Colonic mucosa (tissue), 4 donors: ENCODE data around the gene HS3ST3A1. TPM values are rescaled to one million over a fixed set of nuclear protein-coding genes. Genes with fewer than 3 reads are reported as not detected.

ENCODE experiments used
- DNase-seq: peaks from one replicate; pipeline ENCODE4 v3.0.0-alpha.2; 2020
- H3K27ac ChIP-seq: fragments of 200-600 bp; one replicate; pipeline ENCODE4 v1.8.0; 2021
- H3K27me3 ChIP-seq: fragments of 200-600 bp; one replicate; pipeline ENCODE4 v1.8.0; 2021
- H3K36me3 ChIP-seq: fragments of 200-600 bp; one replicate; pipeline ENCODE4 v1.8.0; 2021
- H3K4me1 ChIP-seq: fragments of 200-600 bp; one replicate; pipeline ENCODE4 v1.8.0; 2021; ENCODE audit warnings: mild to moderate bottlenecking
- H3K4me3 ChIP-seq: fragments of 200-600 bp; one replicate; pipeline ENCODE4 v1.8.0; 2021
- H3K9ac ChIP-seq, 2 donors: one replicate each; pipeline ENCODE4 v1.7.0; 2013; ENCODE audit warnings: control low read depth in 2 of 2, low read depth in 2 of 2, low read length in 2 of 2
- H3K9me3 ChIP-seq: fragments of 200-600 bp; one replicate; pipeline ENCODE4 v1.8.0; 2021
- CTCF ChIP-seq: fragments of 200-600 bp; IDR thresholded peaks from one replicate; pipeline ENCODE4 v1.8.0; 2022; ENCODE audit warnings: antibody characterized with exemption, mild to moderate bottlenecking
- intact Hi-C: fragments of 100-400 bp; cut with DNase I; formaldehyde crosslinking; loops from one replicate; pipeline ENCODE4 v1.14.1; 2022
- total RNA-seq, 2 donors: library from RNA; stranded (reverse); fragmentation: NEBNext Ultra II Directional in 1 of 2; extraction: Animal tissue kit (Norgen Biotek cat#: 25700) in 1 of 2; gene quantifications; one replicate each; pipeline ENCODE4 v1.2.1, GENCODE V29; 2021
- donor health status: healthy.
- donor health status: DM: no; HTN: no; CAD: no.
- donor health status: DM: no; HTN: no; CAD: no.

Gene HS3ST3A1
- total RNA-seq, 2 donors from 2014 or later, result 0.48 to 0.91 TPM

- Histone ChIP-seq H3K27me3 (no peaks in the 10 kb centered on the region), H3K4me1 (no peaks in the 10 kb centered on the region), H3K36me3 (no peaks in the 10 kb centered on the region), H3K4me3 (no peak overlapping the region), H3K9ac (no peak overlapping the region), H3K9me3 (no peaks in the 10 kb centered on the region), H3K27ac (no peak overlapping the region)
- TF ChIP-seq CTCF, result no peak
- intact Hi-C loops, result no loop called here
- DNase-seq, result peak; percentile 18
These were observed 40.0 kb downstream of the HS3ST3A1 start for GRCh38 chr17:13561606-13562270.

GRCh38 chr17:13560935-13561334, 40.8 kb downstream of the HS3ST3A1 start:
- no peaks in the 10 kb centered on the region for H3K36me3 ChIP-seq
- intact Hi-C loops, result no loop called here
- no peak for TF ChIP-seq CTCF

GRCh38 chr17:13558588-13558987, 43.1 kb downstream of the HS3ST3A1 start:
- Histone ChIP-seq H3K9ac (no peak overlapping the region), H3K36me3 (no peaks in the 10 kb centered on the region), H3K4me1 (no peaks in the 10 kb centered on the region), H3K27ac (no peak overlapping the region), H3K4me3 (no peak overlapping the region), H3K27me3 (no peaks in the 10 kb centered on the region), H3K9me3 (no peaks in the 10 kb centered on the region)
- no peak for DNase-seq
- intact Hi-C loops, result no loop called here
- no peak for TF ChIP-seq CTCF

More at GRCh38 chr17:13560935-13561334, 40.8 kb downstream of the HS3ST3A1 start:
- H3K9ac ChIP-seq, result no peak overlapping the region
- H3K9me3 ChIP-seq, result no peaks in the 10 kb centered on the region
- H3K27me3 ChIP-seq, result no peaks in the 10 kb centered on the region
- no peak overlapping the region for H3K27ac ChIP-seq
- DNase-seq, result no peak
- no peaks in the 10 kb centered on the region for H3K4me1 ChIP-seq
- H3K4me3 ChIP-seq, result no peak overlapping the region

- no peak for TF ChIP-seq CTCF
- intact Hi-C loops, result no loop called here
- no peak for DNase-seq
- Histone ChIP-seq H3K4me3 (no peak overlapping the region), H3K27me3 (no peaks in the 10 kb centered on the region), H3K36me3 (no peaks in the 10 kb centered on the region), H3K4me1 (no peaks in the 10 kb centered on the region), H3K9ac (no peak overlapping the region), H3K27ac (no peak overlapping the region), H3K9me3 (no peaks in the 10 kb centered on the region)
These were observed 44.7 kb downstream of the HS3ST3A1 start for GRCh38 chr17:13557077-13557476.

GRCh38 chr17:13554231-13554630, 47.5 kb downstream of the HS3ST3A1 start:
- no peaks in the 10 kb centered on the region for H3K9me3 ChIP-seq
- H3K27ac ChIP-seq, result no peak overlapping the region
- intact Hi-C loops, result no loop called here
- H3K4me1 ChIP-seq, result no peaks in the 10 kb centered on the region
- H3K27me3 ChIP-seq, result no peaks in the 10 kb centered on the region
- no peaks in the 10 kb centered on the region for H3K36me3 ChIP-seq
- DNase-seq, result no peak
- no peak overlapping the region for H3K9ac ChIP-seq
- H3K4me3 ChIP-seq, result no peak overlapping the region
- TF ChIP-seq CTCF, result no peak
